SIG-M5 treated with dmso at 0.1 percent for 504 hours (cell line): ENCODE results near the gene UNC80.
"Not testable (repeated sequence)": the region's sequence is repeated elsewhere in the genome, so short reads cannot be mapped to it uniquely, and the experiment has no call there.

Experiments used
- DNase-seq: peaks from one replicate; lab custom pipeline; 2025; ENCODE audit not compliant: unreplicated experiment; lab: John Stamatoyannopoulos, UW

UNC80 gene, protein sequence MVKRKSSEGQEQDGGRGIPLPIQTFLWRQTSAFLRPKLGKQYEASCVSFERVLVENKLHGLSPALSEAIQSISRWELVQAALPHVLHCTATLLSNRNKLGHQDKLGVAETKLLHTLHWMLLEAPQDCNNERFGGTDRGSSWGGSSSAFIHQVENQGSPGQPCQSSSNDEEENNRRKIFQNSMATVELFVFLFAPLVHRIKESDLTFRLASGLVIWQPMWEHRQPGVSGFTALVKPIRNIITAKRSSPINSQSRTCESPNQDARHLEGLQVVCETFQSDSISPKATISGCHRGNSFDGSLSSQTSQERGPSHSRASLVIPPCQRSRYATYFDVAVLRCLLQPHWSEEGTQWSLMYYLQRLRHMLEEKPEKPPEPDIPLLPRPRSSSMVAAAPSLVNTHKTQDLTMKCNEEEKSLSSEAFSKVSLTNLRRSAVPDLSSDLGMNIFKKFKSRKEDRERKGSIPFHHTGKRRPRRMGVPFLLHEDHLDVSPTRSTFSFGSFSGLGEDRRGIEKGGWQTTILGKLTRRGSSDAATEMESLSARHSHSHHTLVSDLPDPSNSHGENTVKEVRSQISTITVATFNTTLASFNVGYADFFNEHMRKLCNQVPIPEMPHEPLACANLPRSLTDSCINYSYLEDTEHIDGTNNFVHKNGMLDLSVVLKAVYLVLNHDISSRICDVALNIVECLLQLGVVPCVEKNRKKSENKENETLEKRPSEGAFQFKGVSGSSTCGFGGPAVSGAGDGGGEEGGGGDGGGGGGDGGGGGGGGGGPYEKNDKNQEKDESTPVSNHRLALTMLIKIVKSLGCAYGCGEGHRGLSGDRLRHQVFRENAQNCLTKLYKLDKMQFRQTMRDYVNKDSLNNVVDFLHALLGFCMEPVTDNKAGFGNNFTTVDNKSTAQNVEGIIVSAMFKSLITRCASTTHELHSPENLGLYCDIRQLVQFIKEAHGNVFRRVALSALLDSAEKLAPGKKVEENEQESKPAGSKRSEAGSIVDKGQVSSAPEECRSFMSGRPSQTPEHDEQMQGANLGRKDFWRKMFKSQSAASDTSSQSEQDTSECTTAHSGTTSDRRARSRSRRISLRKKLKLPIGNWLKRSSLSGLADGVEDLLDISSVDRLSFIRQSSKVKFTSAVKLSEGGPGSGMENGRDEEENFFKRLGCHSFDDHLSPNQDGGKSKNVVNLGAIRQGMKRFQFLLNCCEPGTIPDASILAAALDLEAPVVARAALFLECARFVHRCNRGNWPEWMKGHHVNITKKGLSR (N-terminal part only)

DNA sequence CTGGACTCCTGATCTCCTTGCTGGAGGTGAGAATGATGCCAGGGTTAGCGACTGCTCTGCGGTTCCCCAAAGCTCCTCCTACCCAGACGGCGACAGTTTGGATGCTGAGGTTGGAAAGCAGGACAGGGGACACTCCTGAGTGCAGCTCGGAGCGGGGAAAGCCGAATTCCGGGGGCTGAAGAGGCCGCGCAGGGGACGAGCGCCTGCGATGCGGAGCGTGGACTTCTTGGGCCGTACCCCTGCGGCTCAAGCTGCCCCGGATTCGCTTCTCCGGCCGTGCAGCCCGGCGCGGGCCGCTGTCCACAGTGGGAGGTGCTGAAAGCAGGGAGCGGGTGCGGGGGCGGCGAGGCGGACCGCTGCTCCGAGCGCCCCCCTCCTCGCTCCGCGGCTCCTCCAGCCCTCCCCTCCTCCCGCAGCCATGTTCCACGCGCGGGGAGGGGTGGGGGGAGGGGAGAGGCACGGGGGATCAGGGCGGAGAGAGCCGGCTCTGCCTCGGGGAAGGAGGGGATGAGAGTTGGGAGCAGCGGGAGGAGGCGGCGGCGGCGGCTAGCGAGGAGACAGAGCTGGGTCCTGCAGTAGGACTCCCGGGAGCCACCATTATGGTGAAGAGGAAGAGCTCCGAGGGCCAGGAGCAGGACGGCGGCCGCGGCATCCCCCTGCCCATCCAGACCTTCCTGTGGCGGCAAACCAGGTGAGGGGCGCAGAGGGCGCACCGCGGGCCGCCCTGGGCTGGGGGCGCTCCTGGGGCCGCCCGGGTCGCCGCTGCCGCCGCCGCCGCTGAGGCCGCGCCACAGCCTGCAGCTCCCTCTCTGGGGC, at the start of gene UNC80:
Gene UNC80, plus strand, starts transcription at position 359 of the 816 bp plus-strand sequence. Its CDS starts 241 bp downstream, at position 600.
- DNase-seq = no peak

- no peak for DNase-seq
These were observed 45.3 kb upstream of the UNC80 start for GRCh38 chr2:209726311-209726710.

GRCh38 chr2:209727077-209727476, 44.6 kb upstream of the UNC80 start:
- no peak for DNase-seq

DNA sequence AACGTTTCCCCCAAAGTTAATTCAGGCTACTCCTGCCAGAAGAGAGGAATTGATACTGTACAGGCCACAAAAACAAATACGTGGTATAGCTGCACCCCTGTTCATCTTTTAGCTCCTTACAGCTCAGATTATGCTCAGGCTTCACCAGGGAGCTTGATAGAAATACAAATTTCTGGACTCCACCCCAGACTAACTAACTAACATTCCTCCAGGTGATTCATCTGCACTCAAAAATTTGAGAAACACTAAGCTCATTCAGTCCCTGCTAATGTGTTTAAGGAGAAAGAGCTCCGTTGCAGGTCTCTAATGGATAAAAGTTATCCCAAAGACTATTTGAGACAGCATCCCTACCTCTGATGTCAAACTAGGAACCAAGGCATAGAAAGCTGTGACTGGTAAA, 36.8 kb upstream of the UNC80 start:
- DNase-seq = no peak

- no peak for DNase-seq
These were observed 29.7 kb upstream of the UNC80 start for GRCh38 chr2:209741953-209742352.

DNA sequence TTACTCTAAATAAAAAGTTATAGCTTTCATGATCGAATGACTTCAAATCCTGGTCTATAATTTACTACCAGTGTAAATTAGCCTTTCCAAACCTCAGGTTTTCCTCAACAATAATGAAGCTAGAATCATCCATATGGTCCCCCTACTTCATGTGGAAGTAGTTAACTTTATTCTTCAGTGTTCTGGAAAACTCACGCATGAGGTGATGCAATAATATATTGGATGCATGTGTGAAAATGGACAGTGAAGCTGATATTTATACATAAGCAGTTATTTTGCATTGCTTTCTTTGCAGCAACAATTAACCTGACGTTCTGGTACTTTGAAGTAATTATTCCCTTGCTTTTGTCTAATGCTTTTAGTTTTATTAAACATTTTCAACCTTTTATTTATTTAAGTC, 18.6 kb upstream of the UNC80 start:
- no peak for DNase-seq

DNA sequence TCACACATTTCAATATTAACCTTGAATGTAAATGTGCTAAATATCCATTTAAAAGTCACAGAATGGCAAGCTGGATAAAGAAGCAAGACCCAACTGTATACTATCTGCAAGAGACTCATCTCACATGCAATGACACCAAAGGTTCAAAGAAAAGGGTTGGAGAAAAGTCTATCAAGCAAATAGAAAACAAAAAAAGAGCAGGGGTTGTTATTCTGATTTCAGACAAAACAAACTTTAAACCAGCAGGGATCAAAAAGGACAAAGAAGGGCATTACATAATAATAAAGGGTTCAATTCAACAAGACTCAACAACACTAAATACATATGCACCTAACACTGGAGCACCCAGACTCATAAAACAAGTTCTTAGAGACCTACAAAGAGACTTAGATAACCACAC, 14.5 kb upstream of the UNC80 start:
- no peak for DNase-seq

- no peak for DNase-seq
These were observed 10.1 kb upstream of the UNC80 start for GRCh38 chr2:209761566-209761965.

- DNase-seq = no peak
These were observed 9.1 kb upstream of the UNC80 start for GRCh38 chr2:209762563-209762962.

DNA sequence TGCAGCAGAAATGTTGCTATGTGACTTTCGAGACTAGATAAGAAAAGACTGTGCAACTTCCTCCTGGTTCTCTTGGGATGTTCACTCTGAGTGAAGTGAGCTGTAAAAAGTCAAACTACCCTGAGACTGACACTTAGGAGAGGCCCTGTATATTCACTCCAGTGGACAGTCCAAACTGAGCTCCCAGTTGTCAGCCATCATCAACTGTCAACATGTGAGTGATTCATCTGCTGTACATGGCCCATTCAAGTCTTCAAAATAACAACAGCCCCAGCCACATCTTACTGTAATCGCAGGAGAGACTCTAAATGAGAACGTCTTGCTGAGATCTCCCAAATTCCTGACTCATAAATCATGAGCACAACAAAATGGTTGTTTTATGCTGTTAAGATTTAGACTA, 8.5 kb upstream of the UNC80 start:
- no peak for DNase-seq

GRCh38 chr2:209766613-209767012, 5.0 kb upstream of the UNC80 start:
- no peak for DNase-seq

- DNase-seq = no peak
These were observed 4.3 kb upstream of the UNC80 start for GRCh38 chr2:209767316-209767715.

DNA sequence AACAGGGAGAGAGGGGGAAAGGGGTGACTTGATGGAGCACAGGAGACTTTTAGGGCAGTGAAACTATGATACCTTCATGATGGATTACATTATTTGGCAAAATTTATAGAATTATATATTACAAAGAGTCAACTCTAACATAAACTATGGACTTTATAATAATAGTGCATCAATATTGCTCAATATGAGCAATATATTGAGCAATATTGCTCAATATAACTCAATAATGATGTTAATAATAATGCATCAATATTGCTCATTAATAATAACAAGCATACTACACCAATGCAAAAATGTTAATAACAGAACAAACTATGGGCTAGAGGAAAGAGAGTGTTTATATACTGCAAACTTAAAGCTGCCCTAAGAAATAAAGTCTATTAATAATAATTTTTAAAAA, 3.1 kb upstream of the UNC80 start:
- DNase-seq = no peak

GRCh38 chr2:209772290-209772685, 656 bp downstream of the UNC80 start:
- no peak for DNase-seq

DNA sequence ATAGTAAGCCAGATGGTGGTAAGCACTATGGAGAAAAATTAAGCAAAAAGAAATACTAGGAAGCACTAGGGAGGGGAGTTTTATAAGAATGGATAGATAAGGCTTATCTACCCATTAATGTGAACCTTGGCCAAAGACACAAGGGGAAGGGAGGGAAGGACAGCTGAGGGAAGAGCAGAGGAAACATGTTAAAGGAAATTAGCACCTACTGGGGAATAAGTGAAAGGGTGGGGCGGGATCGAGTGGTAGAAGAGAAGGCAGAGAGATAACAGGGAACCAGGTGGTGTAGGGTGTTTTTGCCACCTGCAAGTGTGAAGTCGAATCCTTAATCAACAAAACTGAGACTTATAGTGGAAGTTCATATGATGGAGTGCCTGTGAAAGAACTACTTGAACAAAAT, 1.7 kb downstream of the UNC80 start:
- DNase-seq = no peak

GRCh38 chr2:209787416-209787815, 15.8 kb downstream of the UNC80 start:
- DNase-seq = no peak

- no peak for DNase-seq
These were observed 17.3 kb downstream of the UNC80 start for GRCh38 chr2:209788925-209789324.

GRCh38 chr2:209790066-209790728, 18.6 kb downstream of the UNC80 start:
- DNase-seq = no peak

DNA sequence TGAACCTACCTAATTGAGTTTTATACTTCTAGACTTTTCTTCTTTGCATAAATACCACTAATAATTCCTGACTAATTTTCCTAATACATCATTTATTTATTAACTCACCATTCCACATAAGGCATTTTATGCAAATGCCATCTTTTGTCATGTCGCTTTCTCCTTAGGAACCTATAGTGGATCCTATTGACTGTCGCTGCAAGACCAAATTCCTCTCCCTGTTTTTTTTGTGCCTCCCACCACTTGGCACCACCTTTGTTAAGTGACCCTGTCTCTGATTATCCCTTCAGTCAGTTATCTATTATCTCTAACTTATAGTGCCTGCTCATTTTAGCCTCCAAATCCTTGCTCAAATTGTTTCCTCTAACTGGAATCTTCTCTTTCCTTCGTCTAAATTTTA, 19.5 kb downstream of the UNC80 start:
- no peak for DNase-seq

DNA sequence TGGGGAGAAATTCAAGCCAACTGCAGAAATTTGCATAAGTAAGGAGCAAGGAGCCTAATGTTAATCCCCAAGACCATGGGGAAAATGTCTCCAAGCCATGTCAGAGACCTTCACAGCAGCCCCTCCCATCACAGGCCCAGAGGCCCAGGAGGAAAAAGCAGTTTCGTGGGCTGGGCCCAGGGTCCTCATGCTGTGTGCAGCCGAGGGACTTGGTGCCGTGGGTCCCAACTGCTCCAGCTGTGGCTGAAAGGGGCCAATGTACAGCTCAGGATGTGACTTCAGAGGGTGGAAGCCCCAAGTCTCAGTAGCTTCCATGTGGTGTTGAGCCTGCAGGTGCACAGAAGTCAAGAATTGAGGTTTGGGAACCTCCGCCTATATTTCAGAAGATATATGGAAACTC, 23.8 kb downstream of the UNC80 start:
- not testable (repeated sequence) for DNase-seq
